Renal cortical epithelial cell (primary cell): ENCODE measurements around the gene TRAPPC4. TPM values are rescaled to one million over a fixed set of nuclear protein-coding genes. Genes with fewer than 3 reads are reported as not detected.
"Not testable (repeated sequence)": the region's sequence is repeated elsewhere in the genome, so short reads cannot be mapped to it uniquely, and the experiment has no call there.

ENCODE experiments used
- DNase-seq: peaks from one replicate; pipeline ENCODE4 v3.0.0-alpha.2; 2011; ENCODE audit warnings: low read depth
- total RNA-seq: library from RNA; depleted of rRNA; stranded (reverse); fragments of >200 nt; gene quantifications from 2 replicates; pipeline ENCODE4 v1.2.3, GENCODE V29; 2014

TRAPPC4 gene
- total RNA-seq, 1 donor from 2014 or later = 103 TPM

GRCh38 chr11:119033421-119033820 lies 14.9 kb downstream of the TRAPPC4 start:
- not testable (repeated sequence) for DNase-seq

DNA sequence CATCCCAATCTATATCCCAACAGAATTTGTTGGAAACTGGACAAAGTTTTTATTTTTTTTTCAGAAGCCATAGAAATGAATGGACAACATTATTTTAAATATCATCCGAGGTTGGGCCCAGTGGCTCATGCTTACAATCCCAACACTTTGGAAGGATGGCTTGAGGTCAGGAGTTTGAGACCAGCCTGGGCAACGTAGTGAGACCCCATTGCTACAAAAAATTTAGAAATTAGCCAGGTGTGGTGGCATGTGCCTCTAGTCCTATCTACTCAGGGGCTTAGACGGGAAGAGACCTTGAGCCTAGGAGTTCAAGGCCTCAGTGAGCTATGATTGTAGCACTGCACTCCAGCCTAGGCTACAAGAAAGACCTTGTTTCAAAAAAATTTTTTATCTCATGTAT lies 16.2 kb downstream of the TRAPPC4 start:
- DNase-seq = no peak

- no peak for DNase-seq
These were observed 20.3 kb downstream of the TRAPPC4 start for GRCh38 chr11:119038884-119039283.

DNA sequence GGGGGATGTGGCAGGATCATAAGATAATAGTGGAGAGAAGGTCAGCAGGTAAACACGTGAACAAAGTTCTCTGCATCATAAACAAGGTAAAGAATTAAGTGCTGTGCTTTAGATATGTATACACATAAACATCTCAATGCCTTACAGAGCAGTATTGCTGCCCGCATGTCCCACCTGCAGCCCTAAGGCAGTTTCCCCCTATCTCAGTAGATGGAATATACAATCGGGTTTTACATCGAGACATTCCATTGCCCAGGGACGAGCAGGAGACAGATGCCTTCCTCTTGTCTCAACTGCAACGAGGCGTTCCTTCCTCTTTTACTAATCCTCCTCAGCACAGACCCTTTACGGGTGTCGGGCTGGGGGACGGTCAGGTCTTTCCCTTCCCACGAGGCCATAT lies 20.9 kb downstream of the TRAPPC4 start:
- not testable (repeated sequence) for DNase-seq

GRCh38 chr11:119041821-119042514 lies 23.4 kb downstream of the TRAPPC4 start:
- no peak for DNase-seq

DNA sequence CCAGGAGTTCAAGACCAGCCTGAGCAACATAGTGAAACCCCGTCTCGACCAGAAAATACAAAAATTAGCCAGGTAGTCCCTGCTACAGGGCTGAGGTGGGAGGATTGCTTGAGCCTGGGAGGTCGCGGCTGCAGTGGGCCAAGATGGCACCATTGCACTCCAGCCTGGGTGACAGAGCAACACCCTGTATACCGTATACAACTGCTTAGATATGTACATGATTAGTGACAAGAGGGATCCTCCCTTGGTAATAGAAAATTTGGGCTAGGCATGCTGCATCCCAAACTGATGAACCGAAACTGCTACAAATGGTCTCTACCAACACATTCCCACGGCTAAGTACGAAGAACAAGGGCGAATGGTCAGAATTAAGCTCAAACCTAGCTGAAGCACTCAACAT lies 24.4 kb downstream of the TRAPPC4 start:
- no peak for DNase-seq

DNA sequence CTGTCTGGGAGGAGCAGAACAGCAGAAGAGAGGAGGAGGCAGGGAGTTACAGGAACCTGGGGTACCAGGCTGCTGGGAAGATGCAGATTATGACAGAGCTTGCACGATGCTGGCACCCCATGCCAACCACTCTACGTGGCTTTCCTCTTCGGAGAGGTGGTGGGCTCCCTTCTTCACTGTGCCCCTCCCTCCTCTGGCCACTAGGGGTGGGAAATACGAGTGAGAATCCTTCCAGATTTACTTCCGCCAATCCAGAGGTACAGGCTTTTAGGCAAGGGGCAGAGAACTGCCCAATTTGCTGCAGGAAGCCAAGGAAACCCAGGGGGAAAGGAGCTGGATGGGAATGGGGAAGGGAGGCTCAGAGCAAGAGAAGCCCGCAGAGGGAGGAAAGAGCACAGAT lies 26.1 kb downstream of the TRAPPC4 start:
- no peak for DNase-seq

GRCh38 chr11:119046489-119046888 lies 27.9 kb downstream of the TRAPPC4 start:
- DNase-seq = no peak

- DNase-seq = no peak
These were observed 28.6 kb downstream of the TRAPPC4 start for GRCh38 chr11:119047205-119047604.

- DNase-seq = no peak
These were observed 30.1 kb downstream of the TRAPPC4 start for GRCh38 chr11:119048644-119049043.

DNA sequence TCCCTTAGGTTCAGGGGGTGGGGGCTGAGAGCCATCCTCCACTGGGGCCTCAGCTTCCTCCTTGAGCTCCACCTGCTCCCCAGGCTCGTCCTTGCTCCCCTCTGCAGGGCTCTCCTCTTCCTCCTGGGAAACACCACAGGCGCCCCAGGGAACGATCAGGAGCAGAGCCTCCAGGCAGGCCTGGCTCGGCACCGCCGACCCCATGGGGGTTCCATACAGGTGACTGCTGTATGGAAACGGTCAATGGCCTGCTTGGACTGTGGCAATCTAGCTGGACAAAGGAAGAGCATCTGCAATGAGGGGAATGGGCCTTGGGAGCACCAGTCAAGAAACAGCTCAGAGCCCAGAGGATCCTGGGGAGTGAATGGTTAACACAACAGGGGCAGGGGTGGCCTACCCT lies 30.5 kb downstream of the TRAPPC4 start:
- DNase-seq = no peak

- no peak for DNase-seq
These were observed 33.0 kb downstream of the TRAPPC4 start for GRCh38 chr11:119051440-119052162.

GRCh38 chr11:119052163-119052814 lies 33.7 kb downstream of the TRAPPC4 start:
- DNase-seq = no peak

GRCh38 chr11:119054418-119054817 lies 35.9 kb downstream of the TRAPPC4 start:
- no peak for DNase-seq

- DNase-seq = peak; percentile 66
These were observed 37.3 kb downstream of the TRAPPC4 start for GRCh38 chr11:119055901-119056300.

DNA sequence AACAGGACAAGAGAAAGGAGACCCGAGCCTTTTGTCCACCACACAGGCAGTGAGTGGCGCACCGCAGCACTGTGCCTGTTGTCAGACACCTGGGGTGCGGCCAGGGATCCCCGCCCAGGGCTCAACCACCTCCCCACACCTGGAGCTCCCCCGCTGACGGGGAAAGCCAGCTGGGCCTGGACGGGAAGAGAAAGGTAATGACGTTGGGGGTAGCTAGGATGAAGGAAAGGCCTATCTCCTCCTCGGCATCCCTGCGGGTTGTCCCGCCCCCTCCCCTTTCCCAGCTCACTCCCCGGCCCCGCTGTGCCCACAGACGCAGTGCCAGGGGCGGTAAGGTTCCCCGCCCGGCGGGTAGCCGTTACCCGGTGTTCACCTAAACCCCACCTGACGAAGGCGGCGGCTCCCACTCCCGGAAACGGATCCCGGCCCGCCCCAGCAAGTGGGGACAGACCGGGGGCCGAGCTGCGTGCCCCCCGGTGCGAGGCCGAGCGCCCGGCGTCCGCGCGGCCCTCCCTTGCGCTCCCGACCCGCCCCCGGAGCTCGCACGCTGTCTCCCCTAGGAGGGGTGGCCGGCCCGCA lies 37.9 kb downstream of the TRAPPC4 start:
- DNase-seq = no peak

- DNase-seq = peak; percentile 81
These were observed 38.6 kb downstream of the TRAPPC4 start, which contains the start of gene HYOU1 for GRCh38 chr11:119057000-119057769. TSS of gene HYOU1 (minus strand) at chr11:119057205. CDS start at chr11:119056160, 1,045 bp downstream.

GRCh38 chr11:119059128-119059527 lies 40.6 kb downstream of the TRAPPC4 start:
- not testable (repeated sequence) for DNase-seq

- no peak for DNase-seq
These were observed 42.7 kb downstream of the TRAPPC4 start for GRCh38 chr11:119061256-119061655.

DNA sequence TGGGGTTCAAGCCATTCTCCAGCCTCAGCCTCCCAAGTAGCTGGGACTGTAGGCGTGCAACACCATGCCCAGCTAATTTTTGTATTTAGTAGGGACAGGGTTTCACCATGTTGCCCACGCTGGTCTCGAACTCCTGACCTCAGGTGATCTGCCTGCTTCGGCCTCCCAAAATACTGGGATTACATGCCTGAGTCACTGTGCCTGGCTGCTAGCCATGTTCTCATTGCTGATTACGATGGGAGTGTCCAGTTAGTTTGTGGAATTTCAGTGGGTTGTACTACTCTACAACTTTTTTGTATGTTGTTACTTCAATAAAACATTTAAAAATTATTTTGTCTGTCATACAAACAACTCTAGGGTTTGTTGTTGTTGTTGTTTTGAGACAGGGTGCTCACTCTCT lies 44.2 kb downstream of the TRAPPC4 start:
- peak; percentile 49 for DNase-seq

DNA sequence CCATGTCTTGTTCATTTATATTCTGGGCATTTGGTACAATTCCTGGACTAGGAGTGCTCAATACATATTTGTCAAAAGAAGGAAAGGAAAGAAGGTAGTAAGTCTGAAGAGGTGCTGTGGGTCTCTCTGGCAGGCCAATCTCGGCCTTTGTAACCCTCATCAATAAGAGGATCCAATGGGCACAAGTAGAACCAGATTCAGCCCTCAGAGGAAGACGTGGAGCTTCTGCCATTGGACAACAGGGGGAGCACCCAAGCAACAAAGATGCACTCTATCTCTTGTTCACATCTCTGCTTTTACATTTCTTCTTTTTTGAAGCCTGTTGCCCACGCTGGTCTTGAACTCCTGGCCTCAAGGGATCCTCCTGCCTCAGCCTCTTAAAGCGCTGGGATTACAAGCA lies 46.8 kb downstream of the TRAPPC4 start:
- no peak for DNase-seq
